Nephron (organoid): ENCODE data around the gene RNF4.
A peak's percentile ranks its signal among the peaks of the same experiment; 100 is the strongest.

ENCODE experiments used
- H3K27ac Mint-ChIP-seq, 3 experiments: 2 replicates each; pipeline ENCODE4 v1.8.0; 2020; ENCODE audit warnings: mixed read lengths in 3 of 3, mild to moderate bottlenecking in 2 of 3, moderate library complexity in 1 of 3
- H3K27me3 Mint-ChIP-seq: 2 replicates; pipeline ENCODE4 v1.8.0; 2021; ENCODE audit warnings: low read depth, mild to moderate bottlenecking, moderate library complexity, mixed read lengths
- H3K36me3 Mint-ChIP-seq: 2 replicates; pipeline ENCODE4 v1.8.0; 2020; ENCODE audit warnings: low read depth, mixed read lengths
- H3K4me1 Mint-ChIP-seq: 2 replicates; pipeline ENCODE4 v1.8.0; 2020; ENCODE audit warnings: mixed read lengths
- H3K4me3 Mint-ChIP-seq, 3 experiments: 2 replicates each; pipeline ENCODE4 v1.8.0; 2020; ENCODE audit warnings: mild to moderate bottlenecking in 3 of 3, mixed read lengths in 3 of 3, moderate library complexity in 2 of 3
- H3K9me3 Mint-ChIP-seq: 2 replicates; pipeline ENCODE4 v1.8.0; 2020; ENCODE audit warnings: mixed read lengths
- CTCF ChIP-seq, 3 experiments: fragments of 200-600 bp; sonication (generic); IDR thresholded peaks; one replicate each; pipeline ENCODE4 v1.5.0; 2021; ENCODE audit warnings: antibody characterized with exemption in 3 of 3; ENCODE audit not compliant: unreplicated experiment in 3 of 3

Gene RNF4

GRCh38 chr4:2482693-2483092 lies 13.8 kb downstream of the RNF4 start:
- Mint-ChIP-seq H3K27ac (peak overlapping the region; percentile 82 to 93 (median 91)), H3K4me3 (peak overlapping the region in 1 of 3 experiments; percentile 52), H3K27me3 (no peaks in the 10 kb centered on the region), H3K9me3 (no peaks in the 10 kb centered on the region), H3K4me1 (peaks cover 79% of the 10 kb centered on the region), H3K36me3 (peaks cover 5% of the 10 kb centered on the region)
- no peak for TF ChIP-seq CTCF (IDR thresholded peaks at IDR 0.05; ENCODE audit: unreplicated experiment in 3 of 3)

GRCh38 chr4:2483237-2483636 lies 14.3 kb downstream of the RNF4 start:
- peaks cover 74% of the 10 kb centered on the region for H3K4me1 Mint-ChIP-seq
- TF ChIP-seq CTCF (IDR thresholded peaks at IDR 0.05; ENCODE audit: unreplicated experiment in 3 of 3), result no peak

DNA sequence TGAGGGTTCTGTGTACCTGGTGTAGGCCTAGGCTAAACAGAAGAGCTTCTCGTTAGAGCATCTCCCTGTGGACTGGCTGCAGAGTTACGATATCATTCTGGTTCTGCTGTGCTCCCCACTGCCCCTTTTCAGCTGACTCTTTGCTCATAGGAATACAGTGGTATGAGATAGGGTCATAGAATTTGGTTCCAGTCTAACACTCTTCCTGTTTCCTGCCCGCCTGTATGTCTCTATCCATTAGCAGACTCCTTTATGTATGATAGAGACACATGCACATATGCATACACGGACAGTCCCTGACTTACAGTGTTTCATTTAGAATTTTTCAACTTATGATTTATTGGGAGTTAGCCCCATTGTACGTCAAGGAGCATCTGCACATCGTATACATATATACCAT lies 15.3 kb downstream of the RNF4 start:
- H3K36me3 Mint-ChIP-seq, result peaks cover 3% of the 10 kb centered on the region

More at GRCh38 chr4:2483237-2483636, 14.3 kb downstream of the RNF4 start:
- peaks cover 3% of the 10 kb centered on the region for H3K36me3 Mint-ChIP-seq
- H3K9me3 Mint-ChIP-seq, result no peaks in the 10 kb centered on the region
- no peak overlapping the region for H3K4me3 Mint-ChIP-seq
- peak overlapping the region; percentile 82 to 93 (median 91) for H3K27ac Mint-ChIP-seq
- H3K27me3 Mint-ChIP-seq, result no peaks in the 10 kb centered on the region

DNA sequence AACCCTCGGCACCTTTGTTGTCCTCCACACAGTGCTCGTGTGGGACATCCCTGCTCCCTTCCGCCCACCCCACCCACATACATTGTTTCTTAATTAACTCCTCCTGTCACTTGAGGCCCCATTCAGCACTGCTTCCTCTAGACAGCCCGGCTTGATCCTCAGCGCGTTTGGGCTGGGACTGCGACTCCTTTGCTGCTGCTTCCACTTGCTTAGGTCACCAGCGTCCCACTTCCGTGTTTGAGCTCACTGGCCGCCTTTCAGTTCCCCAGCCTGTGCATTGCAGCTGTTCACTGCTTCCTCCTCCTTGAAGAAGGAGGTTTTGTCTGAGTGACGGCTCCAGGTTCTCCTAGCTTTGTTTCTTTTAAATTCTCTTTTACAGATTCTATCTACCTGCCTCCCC lies 16.1 kb downstream of the RNF4 start:
- peaks cover 8% of the 10 kb centered on the region for H3K36me3 Mint-ChIP-seq
- no peaks in the 10 kb centered on the region for H3K9me3 Mint-ChIP-seq
- peak overlapping the region; percentile 59 to 68 (median 61) for H3K27ac Mint-ChIP-seq
- no peaks in the 10 kb centered on the region for H3K27me3 Mint-ChIP-seq
- peaks cover 57% of the 10 kb centered on the region for H3K4me1 Mint-ChIP-seq
- H3K4me3 Mint-ChIP-seq, result peak overlapping the region in 2 of 3 experiments; percentile 6 to 31
- no peak for TF ChIP-seq CTCF (IDR thresholded peaks at IDR 0.05; ENCODE audit: unreplicated experiment in 3 of 3)

More for the DNA sequence above, 15.3 kb downstream of the RNF4 start:
- peaks cover 64% of the 10 kb centered on the region for H3K4me1 Mint-ChIP-seq
- no peaks in the 10 kb centered on the region for H3K9me3 Mint-ChIP-seq
- TF ChIP-seq CTCF (IDR thresholded peaks at IDR 0.05; ENCODE audit: unreplicated experiment in 3 of 3), result no peak
- no peaks in the 10 kb centered on the region for H3K27me3 Mint-ChIP-seq
- peak overlapping the region; percentile 34 to 68 (median 50) for H3K27ac Mint-ChIP-seq
- H3K4me3 Mint-ChIP-seq, result no peak overlapping the region

- Mint-ChIP-seq H3K36me3 (peaks cover 14% of the 10 kb centered on the region), H3K4me3 (no peak overlapping the region), H3K27ac (peak overlapping the region; percentile 59 to 68 (median 61)), H3K9me3 (no peaks in the 10 kb centered on the region), H3K27me3 (no peaks in the 10 kb centered on the region), H3K4me1 (peaks cover 50% of the 10 kb centered on the region)
- no peak for TF ChIP-seq CTCF (IDR thresholded peaks at IDR 0.05; ENCODE audit: unreplicated experiment in 3 of 3)
Observed at GRCh38 chr4:2485956-2486355, 17.1 kb downstream of the RNF4 start.

GRCh38 chr4:2486981-2487380 lies 18.1 kb downstream of the RNF4 start:
- H3K27ac Mint-ChIP-seq, result peak overlapping the region in 1 of 3 experiments; percentile 61
- no peak overlapping the region for H3K4me3 Mint-ChIP-seq
- peaks cover 21% of the 10 kb centered on the region for H3K36me3 Mint-ChIP-seq
- TF ChIP-seq CTCF (IDR thresholded peaks at IDR 0.05; ENCODE audit: unreplicated experiment in 3 of 3), result no peak
- peaks cover 40% of the 10 kb centered on the region for H3K4me1 Mint-ChIP-seq
- no peaks in the 10 kb centered on the region for H3K9me3 Mint-ChIP-seq
- H3K27me3 Mint-ChIP-seq, result no peaks in the 10 kb centered on the region
